A673 (cell line): Measurements from ENCODE around the gene PACSIN2. TPM values are rescaled to one million over a fixed set of nuclear protein-coding genes. Genes with fewer than 3 reads are reported as not detected.

Experiments used
- BruUV-seq: library from RNA; stranded (reverse); fragments of 400-500 nt; replicated peaks from 2 replicates; lab custom pipeline; 2021; lab: Mats Ljungman, UMichigan
- CTCF ChIA-PET: fragments of 300-600 bp; sonication (Branson Sonifier 250); formaldehyde crosslinking; loops from one replicate; lab custom pipeline; 2022; ENCODE audit warnings: antibody characterized with exemption; lab: Charles Lee
- POLR2A ChIA-PET: fragments of 300-600 bp; sonication (Branson Sonifier 250); formaldehyde crosslinking; loops from one replicate; lab custom pipeline; 2022; ENCODE audit warnings: antibody characterized with exemption; ENCODE audit not compliant: low non-redundant PET; lab: Charles Lee
- DNase-seq: peaks from one replicate; pipeline ENCODE4 v3.0.0-alpha.2; 2015; ENCODE audit warnings: low spot score
- H3K27ac ChIP-seq: fragments of 200-600 bp; sonication (generic); 2 replicates; pipeline ENCODE4 v1.5.1; 2016; ENCODE audit warnings: mixed run types, low read depth, mild to moderate bottlenecking, mixed read lengths, antibody characterized with exemption, low read length; ENCODE audit not compliant: poor library complexity, severe bottlenecking
- H3K27me3 ChIP-seq: fragments of 200-600 bp; sonication (generic); replicated peaks from 2 replicates; pipeline ENCODE4 v1.6.1; 2017; ENCODE audit warnings: mixed run types, low read depth, mild to moderate bottlenecking, mixed read lengths, antibody characterized with exemption, low read length; ENCODE audit not compliant: insufficient read depth, poor library complexity
- H3K36me3 ChIP-seq: fragments of 200-600 bp; sonication (generic); 2 replicates; pipeline ENCODE4 v1.6.1; 2016; ENCODE audit warnings: mixed run types, mild to moderate bottlenecking, mixed read lengths, antibody characterized with exemption, low read length; ENCODE audit not compliant: insufficient read depth, poor library complexity, severe bottlenecking
- H3K4me1 ChIP-seq: fragments of 200-600 bp; sonication (generic); 2 replicates; pipeline ENCODE4 v1.6.1; 2017; ENCODE audit warnings: mixed run types, mild to moderate bottlenecking, mixed read lengths, antibody characterized with exemption, low read length; ENCODE audit not compliant: insufficient read depth, poor library complexity, severe bottlenecking
- H3K4me3 ChIP-seq: fragments of 200-600 bp; sonication (generic); 2 replicates; pipeline ENCODE4 v1.5.1; 2016; ENCODE audit warnings: low read depth, mixed run types, mild to moderate bottlenecking, mixed read lengths, low read length; ENCODE audit not compliant: poor library complexity, severe bottlenecking
- H3K9me3 ChIP-seq: fragments of 200-600 bp; sonication (generic); 2 replicates; pipeline ENCODE4 v1.6.1; 2016; ENCODE audit warnings: mixed run types, low read depth, mild to moderate bottlenecking, mixed read lengths, antibody characterized with exemption, low read length; ENCODE audit not compliant: poor library complexity, severe bottlenecking
- CTCF ChIP-seq: fragments of 300-800, 200-600 bp; sonication (generic); conservative IDR thresholded peaks from 2 replicates; pipeline ENCODE4 v1.5.1; 2017; ENCODE audit warnings: low read depth, mild to moderate bottlenecking, antibody characterized with exemption, low read length, moderate library complexity, mixed read lengths
- EZH2 ChIP-seq: fragments of 200-600 bp; sonication (generic); IDR thresholded peaks from 2 replicates; pipeline ENCODE4 v1.6.1; 2017; ENCODE audit warnings: borderline replicate concordance, low read depth, mild to moderate bottlenecking, mixed read lengths, antibody characterized with exemption, low read length; ENCODE audit not compliant: poor library complexity, severe bottlenecking
- intact Hi-C: fragments of 100-400 bp; cut with micrococcal nuclease; formaldehyde crosslinking; loops from one replicate; pipeline ENCODE4 v1.10.0; 2022; ENCODE audit not compliant: unreplicated experiment
- total RNA-seq: library from RNA; stranded (reverse); gene quantifications from 2 replicates; pipeline ENCODE4 v1.2.3, GENCODE V29; 2021

The PACSIN2 gene
- total RNA-seq, 1 experiment from 2014 or later, result 51.8 TPM

GRCh38 chr22:42857845-42858481, 157.0 kb downstream of the PACSIN2 start:
- Histone ChIP-seq H3K27ac (no peak overlapping the region), H3K36me3 (no peaks in the 10 kb centered on the region), H3K27me3 (no peaks in the 10 kb centered on the region), H3K4me3 (no peak overlapping the region), H3K9me3 (no peaks in the 10 kb centered on the region), H3K4me1 (peaks cover 25% of the 10 kb centered on the region)
- BruUV-seq, result no TSS peak
- DNase-seq, result no peak
- TF ChIP-seq CTCF, result no peak
- TF ChIP-seq EZH2, result no peak
- intact Hi-C loops, result no loop called here
- POLR2A ChIA-PET, result no interaction called here
- CTCF ChIA-PET, result no interaction called here

- Histone ChIP-seq H3K4me1 (peaks cover 25% of the 10 kb centered on the region), H3K27me3 (no peaks in the 10 kb centered on the region), H3K4me3 (peak within 1 kb of the TSS; percentile 64), H3K27ac (peak within 1 kb of the TSS; percentile 75), H3K9me3 (no peaks in the 10 kb centered on the region), H3K36me3 (no peaks in the 10 kb centered on the region)
- no TSS peak for BruUV-seq
- peak; percentile 94 for DNase-seq
- ChIA-PET POLR2A (interaction anchor here (1.1 kb wide), 1 partner anchor 78 kb away, joined by 9 read pairs; no protein-coding TSS in a partner anchor), CTCF (no interaction called here)
- intact Hi-C loops, result no loop called here
- TF ChIP-seq EZH2, result no peak
- no peak for TF ChIP-seq CTCF
Observed at GRCh38 chr22:42856865-42857704, 157.9 kb downstream of the PACSIN2 start, which contains the start of gene ARFGAP3. Gene ARFGAP3, minus strand, starts transcription at chr22:42857273. Its CDS starts 91 bp downstream, at chr22:42857182.

- BruUV-seq, result no TSS peak
Observed at GRCh38 chr22:42856179-42856864, 158.6 kb downstream of the PACSIN2 start.

More at GRCh38 chr22:42856179-42856864, 158.6 kb downstream of the PACSIN2 start:
- ChIA-PET CTCF (interaction anchor here (0.6 kb wide), 1 partner anchor 35 kb away, joined by 3 read pairs; no protein-coding TSS in a partner anchor), POLR2A (interaction anchor here (1.1 kb wide), 1 partner anchor 77 kb away, joined by 9 read pairs; no protein-coding TSS in a partner anchor)
- TF ChIP-seq CTCF (no peak), EZH2 (no peak)
- no peaks in the 10 kb centered on the region for H3K36me3 ChIP-seq
- peak; percentile 39 for DNase-seq
- peak overlapping the region; percentile 64 for H3K4me3 ChIP-seq
- H3K4me1 ChIP-seq, result peaks cover 24% of the 10 kb centered on the region
- H3K27me3 ChIP-seq, result no peaks in the 10 kb centered on the region
- intact Hi-C loops, result no loop called here
- H3K27ac ChIP-seq, result peak overlapping the region; percentile 75
- H3K9me3 ChIP-seq, result no peaks in the 10 kb centered on the region
